AG08396 (cell line): Measurements from ENCODE around the gene HSP90AA1.
"Not testable (repeated sequence)": the region's sequence is repeated elsewhere in the genome, so short reads cannot be mapped to it uniquely, and the experiment has no call there.

Experiments
- DNase-seq: peaks from one replicate; pipeline ENCODE4 v3.0.0; 2012; ENCODE audit warnings: low spot score, mixed read lengths

HSP90AA1 gene

GRCh38 chr14:102094101-102094500 lies 7.3 kb upstream of the HSP90AA1 start:
- DNase-seq: no peak

- no peak for DNase-seq
Observed at GRCh38 chr14:102092806-102093205, 6.0 kb upstream of the HSP90AA1 start.

DNA sequence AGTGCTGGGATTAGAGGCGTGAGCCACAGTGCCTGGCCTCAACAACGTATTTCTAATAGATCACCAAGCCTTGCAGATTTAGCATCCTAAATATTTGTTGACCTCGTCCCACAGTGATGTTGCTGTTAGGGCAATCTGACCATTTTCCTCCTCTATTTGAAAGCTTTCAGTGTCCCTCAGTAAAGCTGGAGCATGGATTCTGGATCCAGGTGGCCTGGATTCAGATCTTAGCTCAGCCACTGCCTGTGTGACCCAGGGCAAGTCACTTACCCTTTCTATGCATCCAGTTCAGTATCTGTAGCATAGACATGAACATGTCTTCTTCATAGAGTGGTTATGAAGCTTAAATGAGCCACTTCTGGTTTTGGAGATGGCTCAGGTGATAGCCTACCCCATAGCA lies 3.9 kb upstream of the HSP90AA1 start:
- no peak for DNase-seq

GRCh38 chr14:102089621-102090343 lies 2.9 kb upstream of the HSP90AA1 start:
- no peak for DNase-seq

GRCh38 chr14:102088012-102088792 lies 1.4 kb upstream of the HSP90AA1 start:
- no peak for DNase-seq

GRCh38 chr14:102087762-102088011 lies 843 bp upstream of the HSP90AA1 start:
- DNase-seq: no peak

GRCh38 chr14:102086709-102086971 lies 204 bp downstream of the HSP90AA1 start:
- DNase-seq: no peak

GRCh38 chr14:102085948-102086708 lies 716 bp downstream of the HSP90AA1 start:
- peak; percentile 76 for DNase-seq

GRCh38 chr14:102085488-102085887 lies 1.4 kb downstream of the HSP90AA1 start:
- DNase-seq: no peak

GRCh38 chr14:102084931-102085330 lies 1.9 kb downstream of the HSP90AA1 start:
- no peak for DNase-seq

DNA sequence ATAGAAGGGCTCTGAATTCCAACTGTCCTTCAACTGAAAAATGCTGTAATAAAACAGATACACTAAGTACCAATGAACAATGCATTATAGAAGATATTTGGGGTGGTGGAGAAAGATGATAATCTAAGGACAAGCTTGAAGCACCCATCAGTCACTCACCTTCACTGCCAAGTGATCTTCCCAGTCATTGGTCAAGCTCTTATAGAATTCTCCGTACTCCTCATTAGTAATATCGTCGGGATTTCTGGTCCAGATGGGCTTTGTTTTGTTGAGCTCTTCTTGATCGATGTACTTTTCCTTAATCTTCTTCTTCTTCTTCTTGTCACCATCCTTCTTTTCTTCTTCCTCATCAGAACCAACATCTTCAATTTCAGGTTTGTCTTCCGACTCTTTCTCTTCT lies 2.3 kb downstream of the HSP90AA1 start:
- DNase-seq: not testable (repeated sequence)

DNA sequence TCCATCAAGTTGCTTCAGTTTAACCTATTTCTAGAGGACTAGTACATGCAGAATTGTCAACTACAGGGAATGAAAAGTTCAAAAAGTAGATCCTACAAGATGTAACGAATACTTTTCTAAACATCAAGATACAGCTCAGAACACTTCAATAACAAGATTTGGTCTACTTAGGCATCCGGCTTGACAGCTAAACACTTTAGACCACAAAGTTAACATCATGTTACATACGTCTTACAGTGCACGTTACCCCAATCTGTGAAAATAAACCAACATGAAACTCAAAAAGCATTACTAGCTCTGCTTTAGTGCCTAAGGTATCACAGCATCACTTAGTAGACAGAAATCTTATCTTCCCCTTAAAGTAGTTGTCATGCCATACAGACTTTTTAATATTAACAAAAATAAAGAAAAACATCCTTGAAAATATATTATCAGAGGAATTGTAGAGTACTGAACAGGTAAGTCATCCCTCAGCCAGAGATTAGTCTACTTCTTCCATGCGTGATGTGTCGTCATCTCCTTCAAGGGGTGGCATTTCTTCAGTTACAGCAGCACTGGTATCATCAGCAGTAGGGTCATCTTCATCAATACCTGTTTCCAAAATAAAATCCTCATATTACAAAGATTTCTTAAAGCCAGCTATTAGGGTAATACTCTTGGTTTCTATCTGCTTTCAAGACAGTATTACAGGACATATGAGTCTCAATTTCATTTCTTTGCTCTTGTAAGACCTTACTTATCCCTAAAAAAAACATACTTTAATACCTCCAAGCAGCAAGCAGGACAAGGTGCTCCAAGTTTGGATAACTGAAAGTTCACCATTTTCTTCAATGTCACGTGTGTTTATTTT lies 5.4 kb downstream of the HSP90AA1 start:
- DNase-seq: no peak

DNA sequence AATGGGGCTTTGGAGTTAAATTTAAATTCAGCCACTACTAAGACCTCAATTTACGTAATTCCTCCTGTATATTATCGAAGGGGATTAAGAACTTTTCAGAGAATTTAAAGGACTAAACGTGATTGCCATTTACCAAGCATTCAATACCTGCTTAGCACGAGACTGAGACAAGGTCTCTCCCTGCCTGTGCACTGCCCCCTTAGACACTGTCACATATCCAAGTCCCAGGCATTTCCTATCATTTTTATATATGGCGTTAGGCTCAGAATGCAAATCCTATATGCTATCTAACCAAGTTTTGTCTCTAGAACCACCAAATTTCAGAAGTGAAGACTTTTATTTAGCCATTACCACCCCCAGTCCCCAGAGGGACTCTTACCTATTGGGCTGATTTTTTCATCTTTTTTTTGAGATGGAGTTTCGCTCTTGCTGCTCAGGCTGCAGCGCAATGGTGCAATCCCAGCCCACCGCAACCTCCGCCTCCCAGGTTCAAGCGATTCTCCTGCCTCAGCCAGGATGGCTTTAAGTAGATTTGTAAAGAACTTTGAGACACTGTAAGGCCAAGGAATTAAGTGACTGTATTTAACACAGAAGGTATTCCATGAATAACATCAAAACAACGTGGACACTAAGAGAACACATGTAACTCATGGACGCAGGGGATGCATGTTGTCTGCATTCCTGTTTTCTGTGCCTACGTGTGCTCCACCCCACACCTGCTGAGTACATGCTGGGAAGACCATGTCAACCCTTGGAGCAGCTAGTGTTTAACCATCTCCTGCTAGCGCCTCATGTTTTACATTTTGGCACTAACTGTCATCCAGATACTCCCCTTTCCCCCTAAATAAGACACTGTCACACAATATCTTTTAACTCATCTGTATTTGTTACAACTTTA lies 6.4 kb downstream of the HSP90AA1 start:
- no peak for DNase-seq

DNA sequence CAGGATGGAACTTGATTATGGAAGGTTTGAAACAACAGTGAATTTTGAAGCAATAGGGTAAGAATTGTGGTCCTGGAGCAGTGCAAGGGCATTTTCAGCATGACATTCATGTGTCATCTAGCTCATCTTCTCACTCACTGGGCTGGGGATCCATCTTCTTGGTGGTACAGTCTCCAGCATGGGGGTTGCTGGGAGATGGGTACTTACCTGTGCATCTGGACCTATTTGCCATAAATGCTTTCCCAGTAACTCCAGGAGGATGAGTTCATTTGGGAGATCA lies 7.2 kb downstream of the HSP90AA1 start:
- no peak for DNase-seq

DNA sequence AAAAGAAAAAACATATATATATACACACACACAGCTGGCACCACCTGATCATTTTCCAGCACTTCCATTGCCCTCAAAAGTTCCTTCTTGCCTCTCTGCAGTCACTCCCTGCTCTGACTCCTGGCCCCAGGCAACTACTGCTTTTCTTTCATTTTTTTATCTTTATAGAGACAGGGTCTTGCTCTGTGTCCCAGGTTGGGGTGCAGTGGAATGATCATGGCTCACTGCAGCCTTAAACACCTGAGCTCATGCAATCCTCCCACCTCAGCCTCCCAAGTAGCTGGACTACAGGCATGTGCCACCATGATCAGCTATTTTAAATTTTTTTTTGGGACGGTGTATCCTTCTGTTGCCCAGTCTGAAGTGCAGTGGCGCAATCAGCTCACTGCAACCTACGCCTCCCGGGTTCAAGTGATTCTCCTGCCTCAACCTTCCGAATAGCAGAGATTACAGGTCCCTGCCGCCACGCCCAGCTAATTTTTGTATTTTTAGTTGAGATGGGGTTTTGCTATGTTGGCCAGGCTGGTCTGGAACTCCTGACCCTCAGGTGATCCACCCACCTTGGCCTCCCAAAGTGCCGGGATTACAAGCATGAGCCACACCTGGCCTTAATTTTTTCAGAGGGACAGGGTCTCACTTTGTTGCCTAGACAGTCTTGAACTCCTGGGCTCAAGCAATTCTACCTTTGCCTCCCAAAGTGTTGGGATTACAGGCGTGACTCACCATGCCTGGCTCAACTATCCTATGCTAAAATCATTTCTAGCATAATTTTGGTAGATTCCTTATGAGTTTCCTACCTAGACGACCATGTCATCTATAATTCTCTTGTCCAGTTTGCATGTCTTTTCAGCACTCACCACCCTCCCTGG lies 7.8 kb downstream of the HSP90AA1 start:
- no peak for DNase-seq

DNA sequence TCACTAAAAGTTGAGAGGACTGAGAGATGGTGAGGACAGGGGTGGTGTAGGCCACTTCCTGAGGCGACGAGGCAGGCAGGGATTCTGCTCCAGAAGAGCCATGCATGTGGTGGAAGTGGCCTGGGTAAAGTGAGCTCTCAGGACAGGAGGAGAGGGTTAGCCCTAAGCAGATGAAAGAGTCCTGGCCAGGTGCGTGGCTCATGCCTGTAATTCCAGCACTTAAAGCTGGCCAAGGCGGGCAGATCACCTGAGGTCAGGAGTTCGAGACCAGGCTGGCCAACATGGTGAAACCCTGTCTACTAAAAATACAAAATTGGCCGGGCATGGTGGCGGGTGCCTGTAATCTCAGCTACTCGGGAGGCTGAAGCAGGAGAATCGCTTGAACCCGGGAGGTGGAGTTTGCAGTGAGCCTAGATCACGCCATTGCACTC lies 8.5 kb downstream of the HSP90AA1 start:
- not testable (repeated sequence) for DNase-seq

DNA sequence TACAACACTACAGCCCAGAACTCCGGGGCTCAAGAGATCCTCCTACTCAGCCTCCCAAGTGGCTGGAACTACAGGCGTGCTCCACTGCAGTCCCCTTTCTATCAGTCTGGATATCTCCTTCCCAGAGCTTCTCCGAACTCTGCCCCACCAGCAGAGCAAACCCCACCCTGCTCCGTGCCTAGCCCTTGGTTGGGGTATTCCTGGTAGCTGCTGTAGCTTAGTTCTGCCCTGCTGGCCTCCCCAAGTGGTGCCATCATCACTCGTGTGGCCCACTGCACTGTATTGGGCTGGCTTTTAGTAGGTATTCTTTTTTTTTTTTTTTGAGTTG lies 9.5 kb downstream of the HSP90AA1 start:
- DNase-seq: no peak

DNA sequence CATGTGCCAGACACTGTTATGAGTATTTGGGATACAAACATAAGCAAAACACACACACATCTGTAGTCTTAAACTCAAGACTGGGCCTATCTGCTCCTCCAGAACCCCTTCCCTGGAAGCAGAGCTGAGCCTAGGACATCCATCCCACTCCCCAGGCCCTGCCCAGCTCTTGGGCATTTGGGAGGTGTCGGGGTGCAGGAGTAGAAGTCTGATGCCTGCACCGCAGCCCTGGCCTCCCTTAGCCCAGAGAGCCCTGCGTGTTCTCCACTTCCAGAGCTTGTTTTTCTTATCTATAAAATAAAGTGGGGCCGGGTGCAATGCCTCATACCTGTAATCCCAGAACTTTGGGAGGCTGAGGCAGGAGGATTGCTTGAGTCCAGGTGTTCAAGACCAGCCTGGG lies 11.7 kb downstream of the HSP90AA1 start:
- DNase-seq: no peak

- DNase-seq: no peak
Observed at GRCh38 chr14:102074415-102074964, 12.4 kb downstream of the HSP90AA1 start.

DNA sequence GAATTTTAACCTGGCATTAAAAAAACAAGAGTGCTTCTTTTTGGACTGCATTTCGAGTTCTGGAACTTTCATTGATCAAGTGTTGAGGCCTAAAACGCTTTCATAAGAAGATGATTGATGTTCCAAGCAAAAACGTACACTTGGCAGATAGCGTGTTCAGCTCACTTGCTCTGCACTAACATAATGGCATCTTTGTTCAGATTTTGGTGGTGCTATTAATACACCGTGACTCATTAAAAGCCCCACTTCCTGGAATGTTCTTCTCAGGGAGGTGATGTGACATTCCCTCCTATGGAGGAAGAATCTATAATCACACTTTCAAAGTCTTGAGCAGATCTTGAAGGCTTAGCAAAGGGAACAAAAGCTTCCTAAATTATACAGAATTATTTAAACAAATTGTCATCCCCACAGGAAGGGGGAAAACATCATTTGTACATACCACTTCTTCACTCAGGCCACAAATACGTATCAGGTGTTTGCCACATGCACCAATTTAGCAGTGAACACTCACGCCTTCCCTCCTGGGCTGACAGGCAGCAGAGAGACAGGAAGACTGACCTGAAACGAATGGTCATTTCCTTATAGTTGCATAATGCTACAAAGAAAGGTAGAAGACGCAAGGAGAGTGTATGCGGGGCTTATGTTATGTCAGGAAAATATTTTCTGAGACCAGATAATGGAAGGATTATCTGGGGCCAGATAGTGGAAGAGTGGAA lies 15.4 kb downstream of the HSP90AA1 start:
- DNase-seq: peak; percentile 46
